GM19238 (cell line): ENCODE data around the gene DLK1.
A peak's percentile ranks its signal among the peaks of the same experiment; 100 is the strongest.

Experiments
- DNase-seq: peaks from one replicate; pipeline ENCODE4 v3.0.0; 2011; ENCODE audit warnings: low spot score; ENCODE audit not compliant: insufficient read length

DLK1 gene

DNA sequence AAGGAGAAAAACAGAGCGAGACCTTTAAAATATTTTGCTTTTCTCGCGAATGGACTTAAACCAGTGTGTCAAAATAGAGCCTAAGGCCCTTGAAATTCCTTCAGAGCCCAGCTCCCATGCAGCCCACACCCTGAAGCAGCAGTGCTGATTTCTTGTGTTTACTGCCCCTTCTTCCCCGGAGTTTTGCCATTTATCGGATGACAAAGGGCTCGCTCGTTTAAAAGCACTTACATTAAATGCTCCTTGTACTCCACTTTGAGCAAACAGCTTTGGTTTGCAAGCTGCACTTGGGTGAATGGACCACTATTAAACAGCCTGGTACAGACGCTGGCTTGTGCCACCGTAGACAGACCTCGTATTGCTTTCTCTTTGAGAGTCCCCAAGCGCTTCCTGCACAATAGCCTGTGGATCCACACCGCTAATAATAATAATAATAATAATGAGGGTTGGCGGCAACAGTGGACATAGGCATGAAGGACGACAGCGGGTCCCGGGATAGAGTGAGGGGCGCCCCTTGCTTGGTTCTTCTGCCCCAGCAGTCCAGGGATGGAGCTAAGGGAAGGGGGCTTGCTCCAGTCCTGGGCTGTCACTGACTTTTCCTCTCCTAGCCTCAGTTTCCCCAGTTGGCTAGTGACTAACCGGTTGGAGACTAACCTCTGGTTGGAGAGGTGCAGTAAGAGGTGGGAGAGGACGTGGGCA lies 6.6 kb downstream of the DLK1 start:
- no peak for DNase-seq

DNA sequence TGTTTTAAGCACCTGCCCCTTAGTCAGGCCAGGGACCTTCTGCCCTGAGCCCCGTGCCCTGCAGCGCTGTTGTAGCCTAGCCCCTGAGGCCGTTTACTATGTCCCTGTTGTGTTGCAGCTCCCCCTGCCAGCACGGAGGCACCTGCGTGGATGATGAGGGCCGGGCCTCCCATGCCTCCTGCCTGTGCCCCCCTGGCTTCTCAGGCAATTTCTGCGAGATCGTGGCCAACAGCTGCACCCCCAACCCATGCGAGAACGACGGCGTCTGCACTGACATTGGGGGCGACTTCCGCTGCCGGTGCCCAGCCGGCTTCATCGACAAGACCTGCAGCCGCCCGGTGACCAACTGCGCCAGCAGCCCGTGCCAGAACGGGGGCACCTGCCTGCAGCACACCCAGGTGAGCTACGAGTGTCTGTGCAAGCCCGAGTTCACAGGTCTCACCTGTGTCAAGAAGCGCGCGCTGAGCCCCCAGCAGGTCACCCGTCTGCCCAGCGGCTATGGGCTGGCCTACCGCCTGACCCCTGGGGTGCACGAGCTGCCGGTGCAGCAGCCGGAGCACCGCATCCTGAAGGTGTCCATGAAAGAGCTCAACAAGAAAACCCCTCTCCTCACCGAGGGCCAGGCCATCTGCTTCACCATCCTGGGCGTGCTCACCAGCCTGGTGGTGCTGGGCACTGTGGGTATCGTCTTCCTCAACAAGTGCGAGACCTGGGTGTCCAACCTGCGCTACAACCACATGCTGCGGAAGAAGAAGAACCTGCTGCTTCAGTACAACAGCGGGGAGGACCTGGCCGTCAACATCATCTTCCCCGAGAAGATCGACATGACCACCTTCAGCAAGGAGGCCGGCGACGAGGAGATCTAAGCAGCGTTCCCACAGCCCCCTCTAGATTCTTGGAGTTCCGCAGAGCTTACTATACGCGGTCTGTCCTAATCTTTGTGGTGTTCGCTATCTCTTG lies 7.6 kb downstream of the DLK1 start:
- no peak for DNase-seq

GRCh38 chr14:100735271-100735670 lies 8.6 kb downstream of the DLK1 start:
- DNase-seq, result no peak

DNA sequence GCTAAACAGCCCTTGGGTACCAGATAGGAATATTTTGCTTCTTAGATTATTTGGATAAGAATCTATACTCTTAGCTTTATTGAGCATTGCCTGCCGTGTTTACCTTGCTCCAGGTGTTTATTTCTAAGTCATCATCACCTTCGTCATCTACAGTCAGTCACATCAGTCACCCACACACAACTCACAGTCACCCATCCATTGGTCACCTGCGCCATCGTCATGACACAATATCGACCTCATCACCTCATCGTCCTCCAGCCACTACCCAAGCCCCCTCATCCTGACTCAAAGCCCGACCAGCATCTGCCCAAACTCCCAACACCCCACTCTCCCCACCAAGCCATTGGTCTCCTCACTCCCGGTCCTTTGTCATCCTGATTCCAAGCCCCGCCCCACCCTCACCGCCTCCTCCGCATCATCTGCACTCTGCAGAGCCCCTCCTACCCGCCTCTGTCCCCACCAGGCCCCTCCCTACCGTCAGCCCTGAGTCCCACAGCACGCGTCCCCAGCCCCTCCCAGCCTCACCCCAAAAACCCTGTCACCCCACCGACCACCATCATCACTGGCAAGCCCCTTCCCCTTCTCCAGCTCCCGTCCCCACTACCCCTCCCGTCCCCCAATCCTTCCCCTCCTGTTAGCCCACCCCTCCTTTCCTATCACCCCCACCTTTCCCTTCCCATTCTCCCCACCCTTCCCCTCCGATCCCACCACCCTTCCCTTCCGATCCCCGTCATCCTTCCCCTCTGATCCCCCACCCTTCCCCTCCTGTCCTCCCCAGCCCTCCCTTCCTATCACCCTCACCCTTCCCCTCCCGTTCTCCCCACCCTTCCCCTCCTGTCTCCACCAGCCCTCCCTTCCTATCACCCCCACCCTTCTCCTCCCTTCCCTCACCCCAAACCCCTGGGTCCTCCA lies 9.8 kb downstream of the DLK1 start:
- peak; percentile 0 for DNase-seq

- DNase-seq, result no peak
These were observed 10.8 kb downstream of the DLK1 start for GRCh38 chr14:100737526-100737925.

DNA sequence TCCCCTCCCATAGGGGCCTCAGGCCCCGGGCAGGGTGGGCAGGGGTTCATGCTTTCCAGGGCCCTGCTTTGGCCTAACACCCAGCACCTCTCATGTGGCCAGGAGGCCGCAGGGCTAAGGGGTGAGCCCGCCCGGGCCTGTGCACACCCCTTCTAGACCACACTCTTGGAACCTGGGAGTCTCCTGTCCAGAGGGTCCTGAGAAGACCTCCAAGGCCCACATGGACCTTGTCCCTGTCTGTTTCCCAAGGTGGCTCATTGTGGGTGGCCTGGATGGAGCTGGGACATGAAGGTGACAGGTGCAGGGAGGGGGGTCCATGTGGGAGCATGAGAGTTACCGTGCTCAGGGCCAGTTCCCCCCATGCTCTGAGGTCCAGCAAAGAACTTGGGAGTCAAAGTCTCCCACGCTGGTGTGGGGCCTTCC lies 11.6 kb downstream of the DLK1 start:
- DNase-seq, result no peak

GRCh38 chr14:100738704-100739131 lies 12.0 kb downstream of the DLK1 start:
- no peak for DNase-seq

DNA sequence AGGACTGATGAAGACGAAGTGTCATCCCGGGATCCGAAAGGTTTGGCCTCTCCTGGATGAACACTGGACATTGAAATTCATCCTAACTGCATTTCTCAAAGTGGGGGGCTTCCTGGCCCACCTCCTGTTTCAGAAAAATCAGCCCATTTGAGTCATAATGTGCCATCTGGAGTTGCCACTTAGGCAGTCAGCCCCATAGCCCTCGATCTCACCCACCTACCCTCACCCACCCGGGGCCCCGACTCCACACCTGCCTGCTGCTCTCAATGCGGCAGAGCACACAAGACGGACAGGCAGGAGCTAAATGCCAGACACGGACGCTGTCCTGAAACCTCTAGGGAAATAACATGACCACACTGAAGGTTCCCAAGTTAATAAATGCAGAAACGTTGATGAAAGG lies 12.6 kb downstream of the DLK1 start:
- DNase-seq, result no peak

- DNase-seq, result no peak
These were observed 13.6 kb downstream of the DLK1 start for GRCh38 chr14:100740196-100740825.

DNA sequence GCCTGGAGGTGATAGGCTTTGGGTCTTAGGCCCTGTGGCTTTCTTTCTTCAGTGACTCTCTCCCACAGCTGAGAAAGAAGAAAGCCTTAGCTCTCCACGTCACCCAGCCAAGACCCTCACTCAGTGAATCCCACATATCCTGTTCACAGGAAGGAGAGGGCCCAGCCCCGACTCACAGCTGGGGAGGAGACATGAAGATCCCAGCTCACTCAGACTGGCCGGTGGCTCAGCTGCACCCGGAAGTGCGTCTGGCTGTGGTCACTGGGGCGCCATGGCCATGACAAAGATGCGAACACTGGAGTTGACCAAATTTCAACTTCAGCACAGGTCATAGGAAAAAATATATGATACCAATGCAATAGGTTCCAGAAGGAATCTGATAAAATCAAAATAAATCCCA lies 14.2 kb downstream of the DLK1 start:
- DNase-seq, result no peak

DNA sequence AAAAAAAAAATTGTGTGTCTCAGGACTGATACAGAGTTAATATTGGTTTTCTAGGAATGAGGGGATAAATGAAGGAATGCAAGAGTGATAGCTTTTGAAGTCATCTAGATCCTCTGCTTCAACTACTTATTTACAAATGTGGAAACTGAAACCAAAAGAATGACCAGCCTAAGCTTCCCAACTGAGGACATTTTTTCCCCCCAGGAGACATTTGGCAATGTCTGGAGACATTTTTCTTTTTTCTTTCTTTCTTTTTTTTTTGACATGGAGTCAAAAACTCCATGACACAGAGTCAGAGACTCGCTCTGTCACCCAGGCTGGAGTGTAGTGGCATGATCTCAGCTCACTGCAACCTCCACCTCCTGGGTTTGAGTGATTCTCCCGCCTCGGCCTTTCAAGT lies 15.3 kb downstream of the DLK1 start:
- DNase-seq, result no peak

GRCh38 chr14:100746326-100746725 lies 19.6 kb downstream of the DLK1 start:
- DNase-seq, result no peak

DNA sequence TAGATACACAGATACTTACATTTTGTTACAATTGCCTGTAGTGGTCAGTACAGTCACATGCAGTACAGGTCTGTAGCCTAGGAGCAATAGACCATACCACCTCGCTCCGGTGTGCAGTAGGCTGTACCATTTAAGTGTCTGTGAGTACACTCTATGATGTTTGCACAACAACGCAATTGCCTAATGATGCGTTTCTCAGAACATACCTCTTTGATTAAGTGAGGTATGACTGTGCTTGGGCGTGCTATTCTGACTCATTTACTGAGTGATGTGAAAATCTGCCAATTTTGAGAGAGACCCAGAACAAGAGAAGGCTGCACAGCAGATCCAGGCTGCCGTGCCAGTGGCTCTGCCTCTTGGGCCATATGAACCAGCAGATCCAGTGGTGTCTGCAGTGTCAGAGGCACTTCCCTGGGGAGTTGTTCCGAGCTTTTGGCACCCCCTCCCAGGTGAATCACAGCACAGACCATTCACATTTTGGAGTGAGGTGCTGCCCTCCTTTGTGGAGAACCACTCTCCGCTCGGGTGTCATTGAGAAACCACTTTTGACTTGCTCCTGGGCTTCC lies 20.4 kb downstream of the DLK1 start:
- DNase-seq, result no peak

GRCh38 chr14:100747736-100748135 lies 21.0 kb downstream of the DLK1 start:
- no peak for DNase-seq

GRCh38 chr14:100748403-100748802 lies 21.7 kb downstream of the DLK1 start:
- DNase-seq, result no peak

DNA sequence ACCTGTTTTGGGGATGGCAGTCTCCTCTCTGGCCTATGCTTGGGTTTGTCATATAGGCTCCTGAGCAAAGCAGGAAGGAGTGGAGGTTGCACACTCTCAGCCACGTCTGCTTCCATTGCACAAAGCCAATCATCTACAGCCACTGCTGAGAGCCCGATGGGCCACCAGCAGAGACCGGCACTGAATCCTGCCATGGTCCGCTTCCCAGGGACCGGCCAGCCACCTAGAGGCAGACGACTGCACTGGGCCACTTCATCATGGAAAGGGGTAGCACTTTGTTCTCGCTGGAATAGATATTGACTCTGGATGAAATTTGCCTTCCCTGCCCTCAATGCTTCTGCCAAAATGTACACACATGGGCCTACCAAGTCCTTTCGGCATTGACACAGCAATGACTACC lies 22.3 kb downstream of the DLK1 start:
- no peak for DNase-seq

DNA sequence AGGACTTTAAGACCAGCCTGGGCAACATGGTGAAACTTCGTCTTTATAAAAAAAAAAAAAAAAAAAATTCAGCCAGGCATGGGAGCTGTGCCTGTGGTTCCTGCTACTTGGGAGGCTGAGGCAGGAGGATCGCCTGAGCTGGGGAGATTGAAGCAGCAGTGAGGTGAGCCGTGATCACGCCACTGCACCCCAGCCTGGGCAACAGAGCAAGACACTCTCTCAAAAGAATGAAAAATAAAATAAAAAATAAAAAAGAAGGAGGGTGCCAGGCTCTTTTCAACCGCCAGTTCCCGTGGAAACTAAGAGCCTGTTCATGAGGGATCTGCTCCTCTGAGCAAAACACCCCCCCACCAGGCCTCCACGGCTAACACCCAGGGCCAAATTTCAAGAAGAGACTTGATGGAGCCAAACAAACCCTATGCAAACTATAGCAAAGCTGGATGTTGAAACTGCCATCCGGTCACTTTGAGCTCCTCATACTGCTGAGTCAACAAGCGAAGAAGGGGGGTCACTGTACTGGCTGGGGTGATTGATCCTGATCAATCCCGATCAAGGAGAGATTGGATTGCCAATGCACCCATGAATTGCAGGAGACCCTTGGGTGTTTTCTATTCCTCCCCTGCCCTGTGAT lies 23.4 kb downstream of the DLK1 start:
- no peak for DNase-seq

DNA sequence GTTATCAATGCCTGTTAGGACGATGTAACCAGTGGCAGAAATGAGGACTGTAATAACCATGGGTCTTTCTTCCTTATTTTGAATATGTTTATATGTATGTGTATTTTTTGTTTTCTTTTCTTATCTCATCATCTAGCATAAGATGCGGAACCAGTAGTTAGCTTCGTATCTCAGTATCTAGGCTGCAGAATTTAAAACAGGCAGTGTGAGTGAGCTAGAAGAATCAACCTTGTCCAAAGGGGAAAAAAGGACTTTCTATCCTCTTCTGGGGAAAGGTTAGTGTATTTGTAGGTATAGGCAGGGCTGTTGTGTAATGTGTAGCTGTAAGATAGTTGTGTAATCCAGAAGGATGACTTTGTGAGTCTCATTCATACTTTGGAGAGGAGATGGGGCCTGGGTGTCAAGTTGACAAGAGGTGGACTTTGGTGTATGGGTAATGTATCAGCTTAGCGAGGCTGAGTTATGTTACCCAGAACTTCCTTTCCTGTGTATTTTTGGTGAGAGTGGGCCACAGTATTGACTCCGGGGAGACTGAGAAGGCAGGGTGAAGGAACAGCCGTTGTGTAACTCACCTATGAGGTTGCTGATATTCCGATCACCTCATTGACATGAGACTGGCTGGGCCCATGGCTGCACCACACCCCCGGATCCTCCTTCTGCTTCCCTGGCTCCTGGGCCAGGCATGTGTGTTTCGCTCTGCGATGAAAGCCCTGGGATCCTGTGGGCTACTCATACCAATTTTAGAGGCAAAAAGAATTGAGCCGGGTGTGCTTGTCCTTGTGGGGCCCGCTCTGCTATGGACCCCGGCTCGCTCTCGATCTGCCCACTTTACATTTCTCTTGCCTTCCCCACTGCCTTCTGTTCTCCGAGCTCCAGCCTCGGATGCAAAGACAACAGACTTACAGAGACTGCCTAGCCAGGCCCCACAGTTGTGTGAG lies 24.3 kb downstream of the DLK1 start:
- no peak for DNase-seq

DNA sequence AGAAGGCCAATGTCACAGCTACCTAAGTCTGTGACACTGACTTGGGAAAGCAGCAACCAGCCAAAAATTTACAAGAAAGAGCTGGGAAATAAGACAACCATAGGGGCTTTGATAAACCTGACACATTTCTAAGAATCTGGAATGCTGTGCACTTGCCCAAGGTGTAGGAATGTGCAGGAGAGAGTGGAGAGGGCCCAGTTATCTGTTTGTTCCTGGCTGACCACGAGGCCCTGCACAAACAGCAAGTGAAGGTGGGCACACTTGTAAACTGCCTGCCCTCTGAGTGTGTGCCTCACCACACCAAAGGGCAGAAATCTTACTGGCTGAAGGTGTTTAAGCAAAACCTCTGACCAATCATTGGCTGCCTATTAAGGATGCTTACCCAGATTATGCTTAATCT lies 27.3 kb downstream of the DLK1 start:
- no peak for DNase-seq
